Measurements from ENCODE around the gene KNDC1.
"Not testable (repeated sequence)": the region's sequence is repeated elsewhere in the genome, so short reads cannot be mapped to it uniquely, and the experiment has no call there.

Gene KNDC1

DNA sequence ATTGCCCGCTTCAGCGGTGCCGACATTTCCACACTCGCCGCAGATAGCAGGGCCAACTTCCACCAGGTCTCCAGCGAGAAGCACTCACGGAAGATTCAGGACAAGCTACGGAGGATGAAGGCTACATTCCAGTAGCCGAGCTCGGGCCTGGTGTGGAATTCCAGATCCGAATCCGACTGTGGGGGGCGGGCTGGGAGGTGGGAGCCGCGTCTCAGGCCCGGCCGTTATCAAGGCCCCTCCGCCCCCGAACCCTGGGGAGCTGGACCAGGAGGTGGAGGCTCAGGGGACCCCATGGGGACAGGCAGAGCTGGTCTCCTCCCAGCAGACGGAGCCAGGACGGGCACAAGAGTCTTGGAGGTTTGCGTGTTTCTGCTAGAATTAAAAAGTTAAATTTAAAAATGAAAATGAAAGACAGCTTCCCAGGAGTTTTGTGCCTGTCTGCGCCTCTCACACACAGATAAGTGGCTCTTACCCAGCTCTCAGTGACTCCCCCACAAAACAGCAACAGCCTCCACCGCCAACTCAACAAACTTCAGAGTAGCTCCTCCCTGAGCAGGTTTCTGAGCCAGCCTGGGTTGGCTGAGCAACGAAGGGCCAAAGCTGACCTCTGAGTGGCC is 64.8 kb downstream of the KNDC1 start:
- DNase-seq (ENCODE audit: low read depth): peak; percentile 85

DNA sequence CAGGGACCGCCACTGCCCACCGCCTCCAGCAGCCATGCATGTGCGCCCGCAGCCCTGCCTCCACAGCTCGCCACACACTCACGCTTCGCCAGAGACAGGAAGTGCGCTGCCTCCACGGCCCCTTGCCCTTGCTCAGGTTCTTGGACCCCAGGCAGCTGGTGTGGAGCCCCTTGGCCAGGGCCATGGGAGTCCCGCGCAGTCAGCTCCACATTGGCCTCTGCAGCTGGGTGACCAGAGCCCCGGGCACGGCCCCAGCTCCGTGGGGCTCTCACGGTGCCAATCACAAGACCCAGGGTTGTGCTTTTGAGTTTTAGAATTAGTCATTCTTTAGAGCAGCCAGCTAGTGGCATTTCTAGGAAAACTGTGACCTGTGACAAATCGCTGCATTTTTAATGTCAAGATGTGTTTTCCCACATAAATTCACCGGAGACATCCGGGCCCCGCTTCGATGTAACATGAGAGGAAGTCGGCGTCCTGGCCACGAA is 65.7 kb downstream of the KNDC1 start:
- no peak for DNase-seq (ENCODE audit: low read depth)

DNA sequence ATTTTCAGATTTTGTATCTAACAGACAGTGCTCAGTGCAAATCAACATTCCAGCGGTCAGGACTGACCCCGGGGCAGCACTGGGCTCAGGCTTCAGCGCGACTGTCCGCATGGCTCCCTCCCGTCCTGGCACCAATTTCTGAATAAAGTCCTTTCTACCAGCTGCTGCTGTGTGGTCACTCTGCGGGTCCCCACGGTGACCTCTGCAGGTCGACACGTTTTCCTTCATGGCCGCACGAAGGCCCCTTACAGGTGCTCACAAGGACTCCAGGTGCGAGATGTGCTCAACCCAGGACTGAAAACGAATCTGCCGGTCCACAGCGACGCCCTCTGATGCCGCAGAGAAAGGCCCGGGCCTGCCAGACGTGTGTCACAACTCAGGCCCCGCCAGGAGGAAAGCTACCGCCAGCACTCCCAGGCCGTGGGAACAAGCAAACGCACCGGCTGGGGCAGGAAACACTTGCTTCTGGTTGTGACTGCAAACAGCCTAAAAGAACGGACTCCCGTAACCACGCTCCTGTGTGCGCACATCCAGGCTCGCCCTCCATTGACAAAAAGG is 66.3 kb downstream of the KNDC1 start:
- no peak for DNase-seq (ENCODE audit: low read depth)

DNA sequence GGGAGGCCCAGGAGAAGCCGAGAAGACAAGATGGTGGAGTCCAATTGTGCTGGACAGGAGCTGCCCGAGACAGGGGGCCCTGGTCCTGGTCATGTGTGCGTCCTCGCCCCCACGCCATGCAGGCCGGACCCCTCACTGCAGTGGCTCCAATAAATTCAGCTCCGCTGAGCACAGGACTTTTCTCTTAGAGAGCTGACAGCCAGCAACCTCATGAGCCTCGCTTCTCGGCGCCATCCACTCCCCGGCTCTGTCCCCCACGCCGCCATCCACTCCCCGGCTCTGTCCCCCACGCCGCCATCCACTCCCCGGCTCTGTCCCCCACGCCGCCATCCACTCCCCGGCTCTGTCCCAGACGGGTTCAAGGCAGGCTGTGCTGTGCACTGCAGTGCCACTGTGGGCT is 67.2 kb downstream of the KNDC1 start:
- no peak for DNase-seq (ENCODE audit: low read depth)

DNA sequence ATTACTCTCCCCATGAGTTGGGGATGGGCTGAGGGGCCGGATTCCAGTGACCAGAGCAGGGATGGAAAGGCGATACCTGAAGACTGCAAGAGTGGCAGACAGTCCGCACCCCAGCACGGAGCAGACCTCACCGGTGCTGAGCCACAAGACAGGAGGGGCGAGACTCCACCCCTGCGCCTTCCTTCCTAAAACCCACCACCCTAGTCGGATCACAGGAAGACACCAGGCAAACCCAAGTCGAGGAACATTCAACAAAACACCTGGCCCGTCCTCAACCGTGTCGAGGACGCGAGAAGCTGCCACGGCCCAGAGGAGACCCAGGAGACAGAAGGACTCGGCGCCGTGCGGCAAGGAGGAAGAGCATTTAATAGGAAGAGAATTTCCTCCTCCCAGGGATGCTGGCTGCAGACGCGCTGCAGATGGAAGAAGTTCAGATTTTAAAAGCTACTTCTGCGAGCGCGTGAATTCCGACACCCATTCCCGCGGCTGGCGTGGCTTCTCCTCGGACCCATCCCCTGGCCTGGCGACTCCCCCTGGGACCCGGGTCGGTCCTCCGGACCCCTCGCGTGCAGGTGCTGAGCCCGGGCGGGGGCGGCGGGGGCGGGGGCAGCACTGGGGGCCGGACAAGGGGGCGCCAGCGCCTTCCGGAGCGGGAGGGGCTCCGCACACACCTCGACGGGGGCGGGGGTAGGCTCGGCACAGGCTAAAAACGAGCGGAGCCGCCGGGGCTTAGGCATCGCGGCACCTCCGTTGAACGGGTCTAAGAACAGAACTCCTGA is 69.4 kb downstream of the KNDC1 start:
- no peak for DNase-seq (ENCODE audit: low read depth)

DNA sequence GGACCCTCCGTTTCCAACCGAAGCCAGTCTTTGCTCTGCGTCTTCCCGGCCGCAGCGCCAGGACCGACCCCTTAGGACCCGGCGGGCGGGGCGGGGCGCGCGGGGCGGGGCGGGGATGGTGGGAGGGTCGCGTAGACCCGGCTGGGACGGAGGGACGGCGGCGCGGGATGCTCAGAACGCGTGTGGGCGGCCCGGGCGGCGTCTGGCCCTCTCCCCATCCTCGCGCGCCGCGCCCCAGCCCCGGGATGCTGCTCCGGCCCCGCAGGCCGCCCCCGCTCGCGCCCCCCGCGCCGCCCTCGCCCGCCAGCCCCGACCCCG is 70.0 kb downstream of the KNDC1 start, which contains the start of gene UTF1:
TSS of gene UTF1 (plus strand) at position 174 of the 318 bp plus-strand sequence. CDS start at position 246, 72 bp downstream.
- DNase-seq (ENCODE audit: low read depth): no peak

DNA sequence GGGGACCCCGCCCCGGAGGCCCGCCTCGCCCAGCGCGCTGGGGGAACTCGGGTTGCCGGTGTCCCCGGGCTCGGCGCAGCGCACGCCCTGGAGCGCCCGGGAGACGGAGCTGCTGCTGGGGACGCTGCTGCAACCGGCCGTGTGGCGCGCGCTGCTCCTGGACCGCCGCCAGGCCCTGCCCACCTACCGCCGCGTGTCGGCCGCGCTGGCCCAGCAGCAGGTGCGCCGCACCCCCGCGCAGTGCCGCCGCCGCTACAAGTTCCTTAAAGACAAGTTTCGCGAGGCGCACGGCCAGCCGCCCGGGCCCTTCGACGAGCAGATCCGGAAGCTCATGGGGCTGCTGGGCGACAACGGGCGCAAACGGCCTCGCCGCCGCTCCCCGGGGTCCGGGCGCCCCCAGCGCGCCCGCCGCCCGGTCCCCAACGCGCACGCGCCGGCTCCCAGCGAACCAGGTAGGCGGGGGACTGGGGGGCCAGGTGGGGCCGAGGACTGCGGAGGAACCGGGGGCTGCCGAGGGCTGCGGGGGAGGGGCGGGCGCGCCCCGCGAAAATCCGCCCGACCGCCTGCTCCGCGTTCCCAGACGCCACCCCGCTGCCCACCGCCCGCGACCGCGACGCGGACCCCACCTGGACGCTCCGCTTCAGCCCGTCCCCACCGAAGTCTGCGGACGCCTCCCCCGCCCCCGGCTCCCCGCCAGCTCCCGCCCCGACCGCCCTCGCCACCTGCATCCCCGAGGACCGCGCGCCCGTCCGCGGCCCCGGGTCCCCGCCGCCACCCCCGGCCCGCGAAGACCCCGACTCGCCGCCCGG is 70.6 kb downstream of the KNDC1 start:
- no peak for DNase-seq (ENCODE audit: low read depth)

DNA sequence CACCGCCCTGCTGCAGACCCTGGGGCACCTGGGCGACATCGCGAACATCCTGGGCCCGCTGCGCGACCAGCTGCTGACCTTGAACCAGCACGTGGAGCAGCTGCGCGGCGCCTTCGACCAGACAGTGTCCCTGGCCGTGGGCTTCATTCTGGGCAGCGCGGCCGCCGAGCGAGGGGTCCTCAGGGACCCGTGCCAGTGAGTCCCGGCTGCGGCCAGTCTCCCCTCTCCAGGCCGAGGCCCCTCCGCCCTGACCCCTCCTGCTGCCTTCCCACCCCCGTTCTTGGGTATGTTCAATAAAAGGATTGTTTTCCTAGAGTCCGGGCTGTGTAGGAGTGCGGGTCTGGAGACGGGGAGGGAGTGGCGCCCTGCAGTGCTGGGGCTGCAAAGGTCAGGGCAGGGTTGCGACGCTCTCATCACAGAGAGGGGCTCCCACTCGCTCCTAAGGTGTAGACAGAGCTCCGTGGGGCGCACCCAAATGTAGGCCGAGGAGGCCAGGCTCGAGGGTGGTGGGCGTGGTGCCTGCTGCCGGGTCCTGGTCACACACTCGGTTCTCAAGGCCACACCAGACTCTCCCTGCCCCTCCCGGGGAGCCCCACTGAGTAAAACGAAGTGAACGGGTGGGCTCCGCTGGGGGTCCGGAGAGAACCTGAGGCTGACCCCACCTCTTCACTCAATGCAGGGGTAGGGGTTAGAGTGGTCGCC is 71.4 kb downstream of the KNDC1 start:
- DNase-seq (ENCODE audit: low read depth): no peak

DNA sequence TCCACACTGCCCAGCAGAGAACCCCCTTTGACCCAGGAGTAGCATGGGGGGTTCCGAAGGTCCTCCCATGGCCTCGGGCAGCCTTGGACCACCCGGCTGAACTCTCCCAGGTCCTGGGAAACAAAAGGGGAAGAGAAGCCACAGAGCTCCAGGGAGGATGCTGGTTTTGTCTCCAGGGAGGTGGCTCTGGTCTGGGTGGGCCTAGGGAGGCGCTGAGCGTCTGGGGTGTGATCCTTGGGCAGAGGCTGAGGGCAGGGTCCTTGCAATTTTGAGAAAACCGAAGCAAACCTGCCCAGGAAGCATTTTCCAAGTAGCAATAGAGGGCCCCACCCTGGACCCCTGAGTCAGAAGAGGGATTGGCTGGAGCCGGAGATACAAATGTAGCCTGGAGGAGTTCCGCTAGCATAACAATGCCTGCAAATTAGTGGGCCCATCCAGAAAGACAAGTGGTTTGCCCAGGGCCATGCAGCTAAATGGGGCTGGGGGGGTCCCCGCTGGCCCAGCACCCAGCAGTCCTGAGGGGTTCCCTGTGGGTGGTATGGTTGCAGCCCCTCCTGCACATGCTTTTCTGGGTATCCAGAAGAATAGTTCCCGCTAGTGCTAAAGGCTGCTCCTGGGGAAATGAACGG is 72.0 kb downstream of the KNDC1 start:
- no peak for DNase-seq (ENCODE audit: low read depth)

DNA sequence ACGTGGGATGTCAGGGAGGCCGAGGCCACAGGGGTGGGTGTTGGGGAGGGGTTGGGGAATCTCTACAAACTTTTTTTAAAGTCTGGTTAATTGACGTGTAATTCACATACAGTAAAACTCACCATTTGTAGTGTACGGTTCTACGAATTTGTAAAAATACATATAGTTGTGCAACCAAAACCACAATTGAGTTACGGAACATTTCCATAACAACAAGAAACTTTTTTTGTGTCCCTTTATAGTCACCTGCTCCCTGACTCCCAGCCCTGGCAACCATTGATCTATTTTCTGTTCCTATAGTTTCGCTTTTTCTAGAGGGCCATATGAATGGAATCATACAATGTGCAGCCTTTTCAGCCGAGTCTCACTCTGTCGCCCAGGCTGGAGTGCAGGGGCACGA is 74.8 kb downstream of the KNDC1 start:
- not testable (repeated sequence) for DNase-seq (ENCODE audit: low read depth)

DNA sequence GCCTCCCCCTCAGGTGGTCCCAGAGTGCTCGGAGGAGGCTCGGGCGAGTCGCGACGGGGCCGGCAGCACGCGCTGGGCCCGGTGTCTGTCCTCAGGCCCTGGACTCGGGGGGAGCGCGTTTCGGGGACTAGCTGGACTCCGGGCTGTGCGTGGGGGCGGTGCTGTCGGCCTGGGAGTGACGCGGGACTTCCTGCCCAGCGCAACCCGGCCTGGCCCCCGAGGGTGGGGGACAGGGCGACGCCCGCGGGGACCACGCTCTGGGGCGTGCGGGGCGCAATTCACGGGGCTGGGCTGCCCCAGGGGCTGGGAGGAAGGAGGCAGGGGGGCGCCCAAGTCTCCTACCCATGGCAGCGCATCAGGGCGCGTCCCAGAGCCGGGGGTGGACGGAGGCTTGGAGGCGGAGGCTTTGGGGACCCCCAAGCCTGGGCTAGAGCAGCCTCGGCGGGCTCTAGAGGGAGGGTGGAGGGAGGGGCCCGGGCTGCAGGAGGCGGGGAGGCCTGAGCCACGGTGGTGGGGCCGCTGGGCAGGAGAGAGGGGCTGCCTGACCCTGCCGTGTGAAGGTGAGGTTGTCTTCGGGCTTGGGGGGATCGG is 75.3 kb downstream of the KNDC1 start:
- no peak for DNase-seq (ENCODE audit: low read depth)

DNA sequence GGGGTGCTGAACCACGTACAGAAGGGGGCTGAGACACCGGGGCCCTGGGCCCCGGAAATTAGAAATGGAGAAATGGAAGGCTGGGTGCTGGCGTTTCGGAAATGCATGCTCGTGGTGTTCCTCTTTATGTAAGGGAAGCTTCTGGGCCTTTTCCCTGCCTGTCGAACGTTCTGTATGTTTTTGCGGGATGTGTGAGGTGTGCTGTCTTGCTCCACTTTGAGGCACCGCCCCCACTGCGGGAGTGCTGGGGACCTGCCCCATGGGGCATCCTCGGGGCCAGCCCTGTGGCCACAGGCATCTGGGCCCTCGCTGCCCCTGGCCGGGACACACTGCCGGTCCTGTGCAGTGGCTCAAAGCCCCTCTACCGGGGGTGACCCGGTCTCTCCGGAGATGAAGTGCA is 75.9 kb downstream of the KNDC1 start:
- DNase-seq (ENCODE audit: low read depth): no peak

DNA sequence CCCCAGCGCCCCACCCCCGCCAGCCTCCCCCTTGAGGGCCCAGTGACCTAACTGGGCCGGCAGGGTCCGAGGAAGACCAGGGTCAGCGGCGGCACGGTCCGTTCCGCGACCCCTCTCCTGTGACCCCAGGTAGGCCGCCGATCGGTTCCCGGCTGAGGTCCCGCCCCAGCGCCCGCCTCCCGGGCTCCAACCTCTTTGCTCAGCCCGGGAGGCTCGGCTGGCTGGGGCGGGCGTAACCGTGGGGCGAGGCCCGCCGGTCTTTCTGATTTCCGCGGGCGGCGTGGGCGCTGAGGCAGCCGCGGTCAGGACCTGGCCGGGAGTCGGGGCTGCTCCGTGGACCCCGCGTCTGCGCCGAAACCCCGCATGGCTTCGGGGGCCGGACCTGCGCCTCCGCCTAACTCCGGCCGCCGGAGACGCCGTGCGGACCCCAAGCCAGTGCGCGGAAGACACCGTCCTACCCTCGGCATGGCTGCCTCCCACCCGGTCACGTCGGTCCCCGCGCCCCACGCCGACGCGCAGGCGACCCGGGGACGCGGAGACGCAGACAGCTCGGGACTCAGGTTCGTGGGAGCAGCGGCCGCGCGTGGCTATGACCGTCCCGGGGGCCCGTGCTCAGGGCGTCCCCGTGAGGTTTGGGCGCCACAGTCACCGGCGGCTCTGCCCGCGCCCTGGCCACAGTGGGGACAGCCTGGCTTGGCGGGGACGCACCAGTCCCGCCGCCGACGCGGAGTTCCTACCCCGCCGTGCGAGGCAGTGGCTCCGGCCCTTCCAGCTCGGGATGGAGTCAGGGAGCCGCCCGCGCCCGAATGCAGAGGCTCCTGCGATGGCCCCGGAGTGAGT is 76.6 kb downstream of the KNDC1 start:
- no peak for DNase-seq (ENCODE audit: low read depth)

DNA sequence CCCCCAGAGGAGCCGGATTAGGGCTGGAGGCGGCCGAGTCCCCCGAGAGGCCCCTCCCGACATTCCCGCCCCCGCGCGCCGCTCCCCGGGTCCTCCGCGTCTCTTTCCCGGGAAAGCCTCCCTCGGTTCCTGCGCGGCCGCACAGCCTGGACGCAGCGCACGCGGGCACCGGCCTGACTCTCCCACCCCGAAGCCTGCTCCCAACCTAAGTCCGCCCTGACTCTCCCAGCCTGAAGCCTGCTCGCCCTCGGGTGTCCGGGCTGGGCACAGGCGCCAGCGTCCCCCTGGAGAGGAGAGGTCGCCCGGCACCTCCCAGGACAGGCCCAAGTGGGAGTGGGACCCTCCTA is 77.2 kb downstream of the KNDC1 start:
- DNase-seq (ENCODE audit: low read depth): no peak

DNA sequence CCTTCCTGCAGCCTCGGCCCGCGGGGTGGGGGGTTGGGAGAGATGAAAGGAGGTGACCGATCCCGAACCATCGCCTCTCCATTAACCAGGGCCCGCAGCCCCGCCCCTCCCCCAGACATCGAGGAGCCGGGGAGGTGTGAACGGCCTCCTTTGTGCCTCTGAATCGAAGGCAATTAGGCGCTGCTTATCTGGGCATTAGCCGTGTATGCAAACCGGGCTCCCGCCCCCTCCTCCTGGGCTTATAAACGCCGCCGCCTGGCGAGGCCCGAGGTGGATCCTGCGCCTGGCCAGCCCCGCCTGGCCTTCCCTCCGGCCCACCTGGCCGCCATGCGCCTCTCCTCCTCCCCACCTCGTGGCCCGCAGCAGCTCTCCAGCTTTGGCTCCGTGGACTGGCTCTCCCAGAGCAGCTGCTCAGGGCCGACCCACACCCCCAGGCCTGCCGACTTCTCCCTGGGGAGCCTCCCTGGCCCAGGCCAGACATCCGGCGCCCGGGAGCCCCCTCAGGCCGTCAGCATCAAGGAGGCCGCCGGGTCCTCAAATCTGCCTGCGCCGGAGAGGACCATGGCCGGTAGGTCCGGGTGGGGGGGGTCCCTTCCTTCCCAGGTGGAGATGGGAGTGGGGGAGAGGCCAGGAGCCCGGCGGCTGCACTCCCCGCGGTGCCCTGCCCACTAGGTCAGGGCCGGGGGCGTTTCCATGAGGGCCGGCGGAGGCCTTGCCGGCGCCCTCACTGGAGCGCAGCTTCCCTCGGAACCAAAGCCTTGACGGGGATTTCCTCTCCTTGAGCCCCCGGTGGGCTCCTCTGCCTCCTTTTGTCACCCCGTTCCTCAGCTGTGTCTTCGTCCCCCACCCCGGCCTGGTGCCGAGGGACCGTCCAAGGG is 77.8 kb downstream of the KNDC1 start, which contains the start of gene VENTX:
TSS of gene VENTX (plus strand) at position 268 of the 878 bp plus-strand sequence. CDS start at position 328, 60 bp downstream.
- DNase-seq (ENCODE audit: low read depth): no peak

DNA sequence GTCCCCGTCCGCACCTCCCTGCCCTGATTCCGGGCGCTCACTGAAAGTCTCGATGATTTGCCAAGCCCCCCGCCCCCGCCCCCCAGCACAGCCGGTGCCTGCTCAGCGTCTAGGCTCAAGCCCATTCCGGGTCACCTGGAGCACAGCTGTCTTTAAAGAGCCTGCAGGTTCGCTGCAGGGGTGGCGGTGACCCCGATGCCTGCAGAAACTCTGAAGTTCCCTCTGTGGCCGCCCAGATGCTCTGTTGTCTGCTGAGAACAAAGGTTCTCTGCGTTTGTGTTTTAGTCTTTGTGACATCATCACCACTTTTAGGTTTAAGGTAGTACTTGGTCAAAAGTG is 78.4 kb downstream of the KNDC1 start:
- DNase-seq (ENCODE audit: low read depth): no peak

DNA sequence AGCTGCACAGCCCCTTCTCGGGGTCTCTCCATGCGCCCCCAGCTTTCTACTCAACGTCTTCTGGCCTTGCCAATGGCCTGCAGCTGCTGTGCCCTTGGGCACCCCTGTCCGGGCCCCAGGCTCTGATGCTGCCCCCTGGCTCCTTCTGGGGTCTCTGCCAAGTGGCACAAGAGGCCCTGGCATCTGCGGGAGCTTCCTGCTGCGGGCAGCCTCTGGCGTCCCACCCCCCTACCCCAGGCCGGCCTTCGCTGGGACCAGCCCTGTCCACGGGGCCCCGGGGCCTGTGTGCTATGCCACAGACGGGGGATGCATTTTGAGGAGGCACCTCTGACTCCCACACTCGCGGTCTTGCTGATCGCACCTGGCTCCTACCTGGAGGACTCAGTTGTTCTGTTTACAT is 80.0 kb downstream of the KNDC1 start:
- DNase-seq (ENCODE audit: low read depth): no peak

DNA sequence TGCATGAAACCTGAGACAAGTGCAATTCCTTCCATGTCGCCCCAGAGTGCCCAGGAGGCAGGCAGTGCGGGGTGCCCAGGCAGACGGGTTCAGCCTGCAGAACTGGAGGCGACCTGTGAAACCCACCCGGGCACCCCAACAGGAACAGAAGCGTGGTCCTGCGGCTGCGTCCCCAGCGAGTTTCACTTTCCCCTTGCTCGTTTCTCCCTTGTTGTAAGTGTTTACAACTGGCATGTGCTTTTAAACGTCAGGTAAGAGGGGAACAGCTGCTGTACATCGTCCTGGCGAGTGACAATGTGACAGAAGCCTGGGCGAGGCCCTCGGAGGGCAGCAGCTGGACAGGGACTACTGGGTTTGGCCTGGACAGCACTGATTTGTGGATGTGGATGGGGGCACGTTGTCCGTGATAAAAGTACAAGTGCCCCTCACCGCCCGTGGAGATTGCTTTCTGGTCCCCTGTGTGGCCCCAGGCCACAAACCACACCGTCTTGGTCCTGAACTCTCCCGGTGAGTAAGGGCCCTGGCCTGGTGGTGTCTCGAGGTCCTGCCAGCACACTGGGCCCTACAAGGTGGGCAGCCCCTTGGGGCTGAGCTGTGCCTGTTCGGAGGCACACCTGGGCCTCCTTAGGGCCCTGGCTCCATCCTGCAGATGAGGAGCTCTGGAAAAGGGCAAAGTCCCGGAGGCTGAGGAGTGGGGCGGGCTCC is 81.6 kb downstream of the KNDC1 start:
- DNase-seq (ENCODE audit: low read depth): no peak
